GM12878 (cell line): ENCODE results near the gene FZR1. TPM values are rescaled to one million over a fixed set of nuclear protein-coding genes. Genes with fewer than 3 reads are reported as not detected.

Source experiments
- ATAC-seq: fragments of 200-7000 bp; cut with Tn5 transposase; 3 replicates; pipeline ENCODE4 v1.9.1; 2020; ENCODE audit warnings: mild to moderate bottlenecking, moderate library complexity
- BruUV-seq: library from RNA; stranded (reverse); fragments of 400-500 nt; replicated peaks from 2 replicates; lab custom pipeline; 2021; lab: Mats Ljungman, UMichigan
- CTCF ChIA-PET: fragments of 300-600 bp; sonication (Branson Sonifier 250); formaldehyde crosslinking; extraction: SDS; loops from one replicate; lab custom pipeline; 2021; ENCODE audit warnings: inconsistent platforms; lab: Yijun Ruan, JAX
- POLR2A ChIA-PET: fragments of 350-600 bp; formaldehyde crosslinking; extraction: SDS; loops from one replicate; lab custom pipeline; 2021; ENCODE audit warnings: inconsistent platforms; lab: Charles Lee
- RAD21 ChIA-PET: fragments of 300-600 bp; sonication (Branson Sonifier 250); formaldehyde crosslinking; loops from one replicate; lab custom pipeline; 2023; ENCODE audit warnings: antibody characterized with exemption; ENCODE audit not compliant: unreplicated experiment; lab: Charles Lee
- SMC1A ChIA-PET: fragments of 300-600 bp; sonication (Branson Sonifier 250); formaldehyde crosslinking; loops from one replicate; lab custom pipeline; 2023; ENCODE audit not compliant: unreplicated experiment, uncharacterized antibody; lab: Charles Lee
- DNase-seq: peaks from one replicate; pipeline ENCODE4 v3.0.0-alpha.2; 2011; ENCODE audit warnings: low read depth, low spot score
- FAIRE-seq: peaks from 3 replicates; lab custom pipeline; 2011; peaks lifted over from hg19 to GRCh38; lab: Jason Lieb, UNC
- H2AFZ ChIP-seq: 2 replicates; pipeline ENCODE4 v1.6.0; 2011; ENCODE audit warnings: low read depth, low read length, control low read depth; ENCODE audit not compliant: control insufficient read depth
- H3K27ac ChIP-seq: 2 replicates; pipeline ENCODE4 v1.5.1; 2011; ENCODE audit warnings: control low read depth; ENCODE audit not compliant: control insufficient read depth, insufficient read depth
- H3K27me3 ChIP-seq, 2 experiments: replicated peaks in 1 of 2; 2 replicates each; pipeline versions ENCODE4 v1.6.0 to v1.6.1; 2011; ENCODE audit warnings: low read length in 1 of 2; ENCODE audit not compliant: control insufficient read depth in 2 of 2, insufficient read depth in 2 of 2
- H3K36me3 ChIP-seq, 2 experiments: 2 replicates each; pipeline ENCODE4 v1.5.1; 2011; ENCODE audit warnings: low read length in 1 of 2; ENCODE audit not compliant: control insufficient read depth in 2 of 2, insufficient read depth in 2 of 2
- H3K4me1 ChIP-seq: 2 replicates; pipeline ENCODE4 v1.6.1; 2011; ENCODE audit warnings: mild to moderate bottlenecking, low read length, moderate library complexity, mixed read lengths; ENCODE audit not compliant: control insufficient read depth, insufficient read depth
- H3K4me2 ChIP-seq: 2 replicates; pipeline ENCODE4 v1.6.0; 2011; ENCODE audit warnings: control low read depth; ENCODE audit not compliant: control insufficient read depth, insufficient read depth
- H3K4me3 ChIP-seq: fragments of 200-600 bp; sonication (generic); 2 replicates; pipeline ENCODE4 v1.5.1; 2016
- H3K79me2 ChIP-seq: 2 replicates; pipeline ENCODE4 v1.6.0; 2011; ENCODE audit warnings: low read length; ENCODE audit not compliant: control insufficient read depth, insufficient read depth
- H3K9ac ChIP-seq: 2 replicates; pipeline ENCODE4 v1.8.0; 2011; ENCODE audit warnings: low read length, control low read depth, mixed read lengths; ENCODE audit not compliant: control insufficient read depth, insufficient read depth
- H3K9me3 ChIP-seq: replicated peaks from 3 replicates; pipeline ENCODE4 v1.5.1; 2011; ENCODE audit warnings: mild to moderate bottlenecking, low read length; ENCODE audit not compliant: control insufficient read depth, insufficient read depth
- H4K20me1 ChIP-seq: 2 replicates; pipeline ENCODE4 v1.6.0; 2011; ENCODE audit not compliant: control insufficient read depth, insufficient read depth
- BMI1 ChIP-seq: fragments of 450-650 bp; IDR thresholded peaks from 2 replicates; pipeline ENCODE4 v1.6.1; 2016; ENCODE audit warnings: mild to moderate bottlenecking, moderate library complexity, borderline replicate concordance
- CREM ChIP-seq: IDR thresholded peaks from 2 replicates; pipeline ENCODE4 v1.6.1; 2014; ENCODE audit warnings: antibody characterized with exemption, low read depth
- EGR1 ChIP-seq, 2 experiments: IDR thresholded peaks; 1 replicate in 1 of 2; 2 replicates in 1 of 2; pipeline ENCODE4 v1.6.1; 2011 to 2012; ENCODE audit warnings: low read depth in 2 of 2, low read length in 2 of 2, borderline replicate concordance in 1 of 2, mild to moderate bottlenecking in 1 of 2, moderate library complexity in 1 of 2
- EP300 ChIP-seq, 2 experiments: fragments of 150-350 bp in 1 of 2; IDR thresholded peaks; 2 replicates each; pipeline ENCODE4 v1.6.1; 2011 to 2012; ENCODE audit warnings: low read depth in 2 of 2, low read length in 2 of 2, borderline replicate concordance in 1 of 2, improper control_type of control experiment in 1 of 2, inconsistent platforms in 1 of 2; ENCODE audit not compliant: control insufficient read depth in 1 of 2
- HCFC1 ChIP-seq: fragments of 150-350 bp; IDR thresholded peaks from 2 replicates; pipeline ENCODE4 v1.6.1; 2014; ENCODE audit warnings: low read length
- IRF3 ChIP-seq: fragments of 450-650 bp; IDR thresholded peaks from 2 replicates; pipeline ENCODE4 v1.6.1; 2014; ENCODE audit warnings: mild to moderate bottlenecking
- NR2C2 ChIP-seq: IDR thresholded peaks from 2 replicates; pipeline ENCODE4 v1.6.1; 2011; ENCODE audit warnings: borderline replicate concordance, low read depth; ENCODE audit not compliant: control insufficient read depth, insufficient read length
- REST ChIP-seq: IDR thresholded peaks from 2 replicates; pipeline ENCODE4 v1.6.1; 2012; ENCODE audit warnings: mild to moderate bottlenecking, low read depth, low read length
- RUNX3 ChIP-seq: IDR thresholded peaks from 2 replicates; pipeline ENCODE4 v1.6.1; 2012; ENCODE audit warnings: low read length, inconsistent platforms
- SPI1 ChIP-seq: IDR thresholded peaks from 2 replicates; pipeline ENCODE4 v1.6.1; 2011; ENCODE audit warnings: low read depth, mild to moderate bottlenecking, low read length, moderate library complexity, borderline replicate concordance; ENCODE audit not compliant: insufficient read depth
- STAT3 ChIP-seq: IDR thresholded peaks from 2 replicates; pipeline ENCODE4 v1.6.1; 2011; ENCODE audit warnings: low read depth, low read length, improper control_type of control experiment
- TCF7 ChIP-seq: IDR thresholded peaks from 2 replicates; pipeline ENCODE4 v1.6.1; 2014; ENCODE audit warnings: antibody characterized with exemption, borderline replicate concordance
- ZNF622 ChIP-seq: fragments of 450-650 bp; IDR thresholded peaks from 2 replicates; pipeline ENCODE4 v1.6.1; 2017; ENCODE audit warnings: mild to moderate bottlenecking, inconsistent platforms
- WGBS: methylation state at CpG from one replicate; pipeline ENCODE4 v1.1.6; 2016; ENCODE audit warnings: low lambda C conversion rate; ENCODE audit not compliant: insufficient replicate concordance, insufficient coverage; ENCODE audit errors: missing lambda C conversion rate; 5-methylcytosine and 5-hydroxymethylcytosine counted together
- in situ Hi-C: fragments of 300-500 bp; cut with MboI; formaldehyde crosslinking; loops from 9 replicates; pipeline ENCODE4 v1.14.3; 2018; ENCODE audit warnings: mixed read lengths
- intact Hi-C: fragments of 100-400 bp; cut with micrococcal nuclease; formaldehyde crosslinking; loops from one replicate; pipeline ENCODE4 v1.14.2; 2022; ENCODE audit not compliant: unreplicated experiment
- polyA plus RNA-seq, 11 experiments: library from polyadenylated mRNA; depleted of rRNA in 4 of 11; unstranded in 6 of 11; stranded (reverse) in 5 of 11; fragments of >200 nt; fragmentation: Nextera tagmentation in 4 of 11; fragmentation: Illumina TruSeq in 1 of 11; extraction: Ambion mirVana in 4 of 11; extraction: Trizol in 1 of 11; gene quantifications; 1 replicate in 1 of 11; 2 replicates in 10 of 11; pipeline versions ENCODE4 v1.2.1 to v1.2.3, GENCODE V29; 2011 to 2016; ENCODE audit warnings: inconsistent platforms in 2 of 11, missing spikeins in 2 of 11, low read depth in 1 of 11
- total RNA-seq, 4 experiments: library from RNA; depleted of rRNA in 3 of 4; stranded (reverse); fragments of >200 nt in 3 of 4; fragmentation: Illumina TruSeq in 1 of 4; extraction: Trizol in 1 of 4; gene quantifications; 2 replicates each; pipeline versions ENCODE4 v1.2.1 to v1.2.3, GENCODE V29; 2013 to 2021

Gene FZR1
- total and polyA plus RNA-seq, 10 of the 15 experiments (the other 5 are each of a cell fraction or from before 2014, with no cell fraction given), result 0.11 to 44.2 (median 29.3) TPM

GRCh38 chr19:3518255-3518654 is 12.1 kb downstream of the FZR1 start:
- no peaks in the 10 kb centered on the region for H3K27me3 ChIP-seq
- H3K9ac ChIP-seq, result no peak overlapping the region
- RAD21 ChIA-PET, result no interaction called here
- POLR2A ChIA-PET, result interaction anchor here (0.6 kb wide), 1 partner anchor 57 kb away, joined by 8 read pairs; no protein-coding TSS in a partner anchor
- peaks cover 5% of the 10 kb centered on the region for H3K79me2 ChIP-seq
- H3K27ac ChIP-seq, result no peak overlapping the region
- WGBS, result 86% methylated on average over 10 of the region's 10 CpGs
- no TSS peak for BruUV-seq
- no peak for FAIRE-seq
- TF ChIP-seq REST (no peak), SPI1 (no peak), IRF3 (no peak), ZNF622 (no peak), BMI1 (no peak), EP300 (IDR thresholded peaks at IDR 0.05; ENCODE audit: borderline replicate concordance in 1 of 2, control insufficient read depth in 1 of 2, low read depth in 2 of 2, low read length in 2 of 2) (no peak), HCFC1 (no peak), NR2C2 (no peak), STAT3 (no peak), EGR1 (IDR thresholded peaks at IDR 0.05; ENCODE audit: borderline replicate concordance in 1 of 2, low read depth in 2 of 2, low read length in 2 of 2) (no peak), RUNX3 (no peak), CREM (no peak), TCF7 (no peak)
- no peaks in the 10 kb centered on the region for H4K20me1 ChIP-seq
- peaks cover 3 to 15% of the 10 kb centered on the region in 2 experiments; a peak in 2 of 4 replicates for H3K36me3 ChIP-seq
- DNase-seq, result no peak
- no peak overlapping the region for H3K4me2 ChIP-seq
- SMC1A ChIA-PET, result interaction anchor here (0.6 kb wide), 1 partner anchor 35 kb away, joined by 3 read pairs; no protein-coding TSS in a partner anchor
- intact Hi-C loops (no loop called here), in situ Hi-C loops (no loop called here)
- no peak for ATAC-seq
- CTCF ChIA-PET, result interaction anchor here (0.6 kb wide), 1 partner anchor 63 kb away, joined by 3 read pairs; no protein-coding TSS in a partner anchor
- H3K9me3 ChIP-seq, result no peaks in the 10 kb centered on the region
- no peak overlapping the region for H3K4me3 ChIP-seq
- H3K4me1 ChIP-seq, result peaks cover 4% of the 10 kb centered on the region; the same call in 1 of the 2 replicates
- H2AFZ ChIP-seq, result no peak overlapping the region
